Activated naive CD4-positive, alpha-beta T cell treated with anti-CD3 and anti-CD28 coated beads, Interleukin-2, amount 50 U/mL, for 24 hours (primary cell): ENCODE measurements around the gene NCL.

Experiments used
- H3K27ac Mint-ChIP-seq: one replicate; pipeline ENCODE4 v1.8.0; 2021; ENCODE audit warnings: mild to moderate bottlenecking, mixed read lengths
- H3K27me3 Mint-ChIP-seq: one replicate; pipeline ENCODE4 v1.8.0; 2021; ENCODE audit warnings: mixed read lengths
- H3K36me3 Mint-ChIP-seq: one replicate; pipeline ENCODE4 v1.8.0; 2021; ENCODE audit warnings: mixed read lengths
- H3K4me1 Mint-ChIP-seq: one replicate; pipeline ENCODE4 v1.8.0; 2021; ENCODE audit warnings: mixed read lengths
- H3K4me3 Mint-ChIP-seq: one replicate; pipeline ENCODE4 v1.8.0; 2021; ENCODE audit warnings: mild to moderate bottlenecking, mixed read lengths
- H3K9me3 Mint-ChIP-seq: one replicate; pipeline ENCODE4 v1.8.0; 2021; ENCODE audit warnings: mixed read lengths

Gene NCL

GRCh38 chr2:231425811-231426703 is 38.2 kb downstream of the NCL start:
- Mint-ChIP-seq H3K9me3 (no peaks in the 10 kb centered on the region), H3K36me3 (peaks cover 2% of the 10 kb centered on the region), H3K27me3 (no peaks in the 10 kb centered on the region), H3K4me1 (no peaks in the 10 kb centered on the region), H3K27ac (no peak overlapping the region), H3K4me3 (no peak overlapping the region)

GRCh38 chr2:231425291-231425810 is 38.9 kb downstream of the NCL start:
- no peaks in the 10 kb centered on the region for H3K27me3 Mint-ChIP-seq
- no peaks in the 10 kb centered on the region for H3K36me3 Mint-ChIP-seq
- H3K9me3 Mint-ChIP-seq, result no peaks in the 10 kb centered on the region
- no peak overlapping the region for H3K27ac Mint-ChIP-seq
- no peaks in the 10 kb centered on the region for H3K4me1 Mint-ChIP-seq
- no peak overlapping the region for H3K4me3 Mint-ChIP-seq

GRCh38 chr2:231423176-231423575 is 41.1 kb downstream of the NCL start:
- H3K9me3 Mint-ChIP-seq, result no peaks in the 10 kb centered on the region
- no peak overlapping the region for H3K4me3 Mint-ChIP-seq
- no peak overlapping the region for H3K27ac Mint-ChIP-seq
- no peaks in the 10 kb centered on the region for H3K4me1 Mint-ChIP-seq
- H3K36me3 Mint-ChIP-seq, result no peaks in the 10 kb centered on the region
- no peaks in the 10 kb centered on the region for H3K27me3 Mint-ChIP-seq

- no peaks in the 10 kb centered on the region for H3K27me3 Mint-ChIP-seq
- no peaks in the 10 kb centered on the region for H3K36me3 Mint-ChIP-seq
- no peak overlapping the region for H3K27ac Mint-ChIP-seq
- no peaks in the 10 kb centered on the region for H3K4me1 Mint-ChIP-seq
- H3K4me3 Mint-ChIP-seq, result no peak overlapping the region
- H3K9me3 Mint-ChIP-seq, result no peaks in the 10 kb centered on the region
These were observed 42.2 kb downstream of the NCL start for GRCh38 chr2:231422056-231422455.

GRCh38 chr2:231421051-231421580 is 43.2 kb downstream of the NCL start:
- H3K9me3 Mint-ChIP-seq, result no peaks in the 10 kb centered on the region
- no peak overlapping the region for H3K27ac Mint-ChIP-seq
- H3K4me3 Mint-ChIP-seq, result no peak overlapping the region
- H3K36me3 Mint-ChIP-seq, result no peaks in the 10 kb centered on the region
- H3K27me3 Mint-ChIP-seq, result no peaks in the 10 kb centered on the region
- no peaks in the 10 kb centered on the region for H3K4me1 Mint-ChIP-seq

GRCh38 chr2:231418820-231419640 is 45.3 kb downstream of the NCL start:
- no peaks in the 10 kb centered on the region for H3K9me3 Mint-ChIP-seq
- no peak overlapping the region for H3K27ac Mint-ChIP-seq
- H3K4me1 Mint-ChIP-seq, result no peaks in the 10 kb centered on the region
- H3K36me3 Mint-ChIP-seq, result no peaks in the 10 kb centered on the region
- H3K4me3 Mint-ChIP-seq, result no peak overlapping the region
- H3K27me3 Mint-ChIP-seq, result peaks cover 3% of the 10 kb centered on the region

GRCh38 chr2:231415029-231415428 is 49.3 kb downstream of the NCL start:
- peaks cover 8% of the 10 kb centered on the region for H3K36me3 Mint-ChIP-seq
- H3K4me3 Mint-ChIP-seq, result no peak overlapping the region

GRCh38 chr2:231413921-231414476 is 50.3 kb downstream of the NCL start:
- Mint-ChIP-seq H3K27ac (no peak overlapping the region), H3K27me3 (peaks cover 24% of the 10 kb centered on the region), H3K4me3 (no peak overlapping the region)

More at GRCh38 chr2:231415029-231415428, 49.3 kb downstream of the NCL start:
- Mint-ChIP-seq H3K9me3 (no peaks in the 10 kb centered on the region), H3K27ac (no peak overlapping the region), H3K27me3 (peaks cover 24% of the 10 kb centered on the region), H3K4me1 (peaks cover 7% of the 10 kb centered on the region)

GRCh38 chr2:231413456-231413855 is 50.8 kb downstream of the NCL start:
- peaks cover 24% of the 10 kb centered on the region for H3K27me3 Mint-ChIP-seq
- H3K9me3 Mint-ChIP-seq, result no peaks in the 10 kb centered on the region
- H3K27ac Mint-ChIP-seq, result no peak overlapping the region
- H3K36me3 Mint-ChIP-seq, result peaks cover 8% of the 10 kb centered on the region
- peaks cover 7% of the 10 kb centered on the region for H3K4me1 Mint-ChIP-seq
- no peak overlapping the region for H3K4me3 Mint-ChIP-seq

More at GRCh38 chr2:231413921-231414476, 50.3 kb downstream of the NCL start:
- Mint-ChIP-seq H3K4me1 (peaks cover 7% of the 10 kb centered on the region), H3K36me3 (peaks cover 8% of the 10 kb centered on the region), H3K9me3 (no peaks in the 10 kb centered on the region)

- H3K9me3 Mint-ChIP-seq, result no peaks in the 10 kb centered on the region
- peaks cover 24% of the 10 kb centered on the region for H3K27me3 Mint-ChIP-seq
- peaks cover 8% of the 10 kb centered on the region for H3K36me3 Mint-ChIP-seq
- H3K4me3 Mint-ChIP-seq, result no peak overlapping the region
- peaks cover 7% of the 10 kb centered on the region for H3K4me1 Mint-ChIP-seq
- no peak overlapping the region for H3K27ac Mint-ChIP-seq
These were observed 51.7 kb downstream of the NCL start for GRCh38 chr2:231412618-231412963.

GRCh38 chr2:231411831-231412617 is 52.3 kb downstream of the NCL start:
- peaks cover 24% of the 10 kb centered on the region for H3K27me3 Mint-ChIP-seq
- peak overlapping the region; percentile 77 for H3K4me3 Mint-ChIP-seq
- H3K27ac Mint-ChIP-seq, result no peak overlapping the region
- H3K36me3 Mint-ChIP-seq, result peaks cover 8% of the 10 kb centered on the region
- H3K9me3 Mint-ChIP-seq, result no peaks in the 10 kb centered on the region
- H3K4me1 Mint-ChIP-seq, result peaks cover 8% of the 10 kb centered on the region

GRCh38 chr2:231411237-231411636 is 53.0 kb downstream of the NCL start:
- peaks cover 16% of the 10 kb centered on the region for H3K4me1 Mint-ChIP-seq
- H3K9me3 Mint-ChIP-seq, result no peaks in the 10 kb centered on the region
- peaks cover 24% of the 10 kb centered on the region for H3K27me3 Mint-ChIP-seq
- H3K27ac Mint-ChIP-seq, result no peak overlapping the region
- peaks cover 8% of the 10 kb centered on the region for H3K36me3 Mint-ChIP-seq
- peak overlapping the region; percentile 77 for H3K4me3 Mint-ChIP-seq

- peaks cover 23% of the 10 kb centered on the region for H3K4me1 Mint-ChIP-seq
- H3K9me3 Mint-ChIP-seq, result no peaks in the 10 kb centered on the region
- H3K36me3 Mint-ChIP-seq, result peaks cover 8% of the 10 kb centered on the region
- no peak overlapping the region for H3K27ac Mint-ChIP-seq
- no peak overlapping the region for H3K4me3 Mint-ChIP-seq
- H3K27me3 Mint-ChIP-seq, result peaks cover 24% of the 10 kb centered on the region
These were observed 53.8 kb downstream of the NCL start for GRCh38 chr2:231410293-231411004.

- H3K27ac Mint-ChIP-seq, result no peak overlapping the region
- no peaks in the 10 kb centered on the region for H3K9me3 Mint-ChIP-seq
- H3K36me3 Mint-ChIP-seq, result peaks cover 8% of the 10 kb centered on the region
- no peak overlapping the region for H3K4me3 Mint-ChIP-seq
- H3K4me1 Mint-ChIP-seq, result peaks cover 29% of the 10 kb centered on the region
- H3K27me3 Mint-ChIP-seq, result peaks cover 24% of the 10 kb centered on the region
These were observed 54.5 kb downstream of the NCL start for GRCh38 chr2:231409776-231410175.
